GM18508 (cell line): ENCODE data around the gene PRDM11.

Source experiments
- ATAC-seq: cut with Tn5 transposase; IDR thresholded peaks from one replicate; pipeline ENCODE4 v1.9.1; 2021; ENCODE audit warnings: moderate number of reproducible peaks; ENCODE audit not compliant: insufficient read depth, unreplicated experiment

PRDM11 gene

GRCh38 chr11:45282081-45282480 is 135.6 kb downstream of the PRDM11 start:
- no peak for ATAC-seq
